Articular chondrocyte of knee joint (primary cell): Measurements from ENCODE around the gene LENEP. TPM values are rescaled to one million over a fixed set of nuclear protein-coding genes. Genes with fewer than 3 reads are reported as not detected.

Source experiments
- small RNA-seq: library from RNA; depleted of rRNA; stranded (forward); fragments of <200 nt; gene quantifications from one replicate; pipeline ENCODE3, GENCODE V24; 2012
- total RNA-seq: library from RNA; depleted of rRNA; stranded (reverse); fragments of >200 nt; gene quantifications from 2 replicates; pipeline ENCODE4 v1.2.3, GENCODE V29; 2012

Gene LENEP, protein sequence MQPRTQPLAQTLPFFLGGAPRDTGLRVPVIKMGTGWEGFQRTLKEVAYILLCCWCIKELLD
- not detected in 2 replicates for total RNA-seq

DNA sequence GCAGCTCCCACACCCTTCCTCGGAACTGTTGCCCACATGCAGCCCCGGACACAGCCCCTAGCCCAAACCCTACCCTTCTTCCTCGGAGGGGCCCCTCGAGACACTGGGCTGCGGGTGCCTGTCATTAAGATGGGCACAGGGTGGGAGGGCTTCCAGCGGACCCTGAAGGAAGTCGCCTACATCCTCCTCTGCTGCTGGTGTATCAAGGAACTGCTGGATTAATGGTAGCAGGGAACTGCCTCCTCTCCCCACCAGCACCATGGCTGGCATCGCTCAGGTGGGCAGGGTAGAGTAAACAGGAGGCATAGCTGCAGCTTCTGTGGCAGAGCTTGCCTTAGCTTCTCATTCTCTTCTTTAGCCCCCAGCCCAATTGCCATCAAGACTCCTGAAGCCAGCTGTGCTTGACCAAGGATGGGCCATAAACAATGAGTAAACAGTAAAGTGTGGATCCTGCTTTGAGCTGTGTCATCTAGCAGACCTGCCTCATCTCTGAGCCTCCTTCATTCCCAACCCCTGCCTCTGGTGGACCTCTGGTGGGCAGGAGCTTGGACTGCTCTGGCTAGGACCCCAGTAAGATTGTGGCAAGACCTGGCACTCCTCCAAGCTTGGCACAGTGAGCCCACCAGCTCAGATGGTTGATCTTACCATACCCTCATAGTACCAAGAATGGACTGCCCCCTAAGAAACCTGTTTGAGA lies at the start of gene LENEP:
TSS of gene LENEP (plus strand) at position 15 of the 697 bp plus-strand sequence. CDS start at position 37, 22 bp downstream.

DNA sequence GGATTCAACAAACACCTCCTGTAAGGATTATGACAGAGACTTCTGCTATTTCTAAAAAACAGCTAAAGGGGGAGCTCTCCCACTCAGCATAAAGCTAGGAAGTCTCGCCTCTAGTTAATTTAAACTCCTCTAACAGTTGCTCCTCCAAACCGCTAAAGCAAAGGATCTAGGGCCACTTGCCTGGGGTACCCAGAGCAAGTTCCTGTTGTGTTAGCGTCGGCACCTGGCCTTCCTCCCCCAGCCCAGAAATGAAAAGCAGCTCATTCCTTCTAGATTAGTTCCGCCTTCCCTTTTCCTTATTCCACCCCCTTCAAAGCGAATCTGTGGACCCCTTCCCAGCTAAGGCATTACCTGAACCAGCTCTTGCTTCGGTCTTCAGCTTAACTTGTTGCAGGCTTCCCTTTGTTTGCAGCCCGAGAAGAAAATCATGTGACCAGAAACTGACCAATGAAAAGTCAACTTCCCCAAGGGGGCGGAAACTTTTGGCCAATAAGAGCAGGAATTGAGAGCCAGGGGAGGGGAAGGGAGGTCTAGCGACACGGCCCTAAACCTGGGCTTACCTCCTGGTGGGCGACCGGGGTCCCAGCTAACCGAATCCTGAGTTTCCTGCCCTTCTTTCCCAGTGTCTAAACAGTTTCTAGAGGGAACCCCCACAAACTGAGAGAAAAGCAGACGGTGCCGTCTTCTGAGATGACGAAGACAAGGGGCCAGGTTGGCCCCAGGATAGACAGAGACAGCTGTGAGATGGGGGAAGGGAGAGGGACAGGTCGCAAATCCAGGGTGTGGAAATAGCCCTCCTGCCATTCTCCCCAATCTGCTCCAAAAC lies 37.5 kb upstream of the LENEP start, which contains the start of gene PBXIP1:
TSS of gene PBXIP1 (minus strand) at position 382 of the 826 bp plus-strand sequence. CDS start 2,378 bp downstream, outside the sequence.

DNA sequence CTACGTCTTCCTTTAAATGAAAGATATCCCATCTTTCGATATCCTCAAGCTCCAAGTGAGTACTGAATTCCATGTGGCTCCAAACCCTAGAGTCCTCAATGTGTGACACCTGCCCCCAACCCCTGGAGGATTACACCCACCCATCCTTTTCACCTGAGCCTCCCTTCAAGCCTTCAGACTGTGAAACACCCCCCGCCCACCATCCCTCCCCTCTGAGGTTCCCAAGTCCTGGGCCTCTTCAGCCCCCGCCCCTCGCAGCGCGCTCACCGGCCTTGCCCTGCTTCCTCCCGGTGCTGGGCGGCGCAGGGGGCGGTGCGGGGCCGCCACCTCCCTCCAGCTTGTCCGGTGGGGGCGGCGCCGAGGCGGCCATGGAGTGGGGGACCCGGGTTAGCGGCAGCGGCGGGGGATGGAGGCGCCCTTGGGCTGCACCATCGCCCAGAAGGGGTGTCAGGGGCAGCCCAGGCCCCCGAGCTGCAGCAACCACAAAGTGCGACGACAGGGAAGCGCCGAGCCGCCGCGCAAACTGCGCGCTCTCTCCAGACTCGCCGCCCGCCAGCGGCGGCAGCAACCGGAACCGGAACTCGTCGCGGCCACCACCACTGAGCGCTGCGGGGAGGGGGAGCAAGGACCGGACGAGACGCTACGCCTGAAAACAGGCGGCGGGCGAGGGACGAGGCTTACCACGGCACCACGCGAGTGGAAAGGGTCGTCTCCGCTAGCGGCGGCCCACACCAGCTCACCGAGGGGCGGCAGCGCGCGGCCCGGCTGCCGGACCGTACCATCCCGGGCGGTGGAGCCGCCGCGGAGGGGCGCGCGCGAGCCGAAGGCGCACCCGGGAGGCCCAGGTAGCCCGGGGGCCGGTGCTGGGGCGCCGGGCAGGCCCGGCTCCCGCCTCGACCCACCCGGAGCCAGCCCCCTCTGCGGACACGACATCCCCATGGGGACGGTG lies 31.9 kb upstream of the LENEP start, which contains the start of gene PYGO2:
TSS of gene PYGO2 (minus strand) at position 576 of the 949 bp plus-strand sequence. CDS start at position 370, 206 bp downstream.

DNA sequence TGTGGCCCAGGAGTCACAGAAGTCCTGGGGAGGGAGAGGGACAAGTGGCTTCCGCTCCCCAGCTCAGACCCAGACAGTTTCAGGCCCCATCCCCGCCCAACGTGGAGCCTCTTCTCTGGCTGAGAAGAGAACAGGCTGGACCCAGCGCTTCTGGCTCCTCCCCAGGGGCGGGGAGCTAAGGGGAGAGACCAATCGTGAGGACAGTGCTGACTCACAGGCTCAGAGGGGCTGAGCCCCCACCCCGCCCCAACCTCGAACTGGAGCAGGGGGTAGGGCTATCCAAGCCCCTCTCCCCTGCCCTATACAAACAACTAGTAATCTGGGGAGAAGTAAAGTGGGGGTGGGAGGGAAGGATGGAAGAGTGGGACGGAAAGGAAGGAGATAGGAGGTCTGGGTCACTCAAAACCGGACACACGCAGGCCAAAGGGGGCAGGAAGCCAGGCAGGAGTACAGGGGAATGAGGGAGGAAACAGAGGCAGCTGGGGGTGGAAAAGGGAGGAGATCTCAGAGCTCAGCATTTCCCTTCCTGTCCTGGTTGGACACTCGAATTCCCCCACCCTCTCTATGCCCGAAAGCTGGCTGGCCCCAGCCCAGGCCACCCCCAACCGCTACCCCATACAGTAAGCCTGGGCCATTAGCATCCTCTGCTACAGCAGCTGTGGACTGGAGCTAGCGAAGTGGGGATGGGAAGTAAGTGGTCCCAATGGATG lies 22.6 kb upstream of the LENEP start, which contains the start of gene SHC1:
TSS of gene SHC1 (minus strand) at position 117 of the 710 bp plus-strand sequence. CDS start 221 bp downstream, outside the sequence.

DNA sequence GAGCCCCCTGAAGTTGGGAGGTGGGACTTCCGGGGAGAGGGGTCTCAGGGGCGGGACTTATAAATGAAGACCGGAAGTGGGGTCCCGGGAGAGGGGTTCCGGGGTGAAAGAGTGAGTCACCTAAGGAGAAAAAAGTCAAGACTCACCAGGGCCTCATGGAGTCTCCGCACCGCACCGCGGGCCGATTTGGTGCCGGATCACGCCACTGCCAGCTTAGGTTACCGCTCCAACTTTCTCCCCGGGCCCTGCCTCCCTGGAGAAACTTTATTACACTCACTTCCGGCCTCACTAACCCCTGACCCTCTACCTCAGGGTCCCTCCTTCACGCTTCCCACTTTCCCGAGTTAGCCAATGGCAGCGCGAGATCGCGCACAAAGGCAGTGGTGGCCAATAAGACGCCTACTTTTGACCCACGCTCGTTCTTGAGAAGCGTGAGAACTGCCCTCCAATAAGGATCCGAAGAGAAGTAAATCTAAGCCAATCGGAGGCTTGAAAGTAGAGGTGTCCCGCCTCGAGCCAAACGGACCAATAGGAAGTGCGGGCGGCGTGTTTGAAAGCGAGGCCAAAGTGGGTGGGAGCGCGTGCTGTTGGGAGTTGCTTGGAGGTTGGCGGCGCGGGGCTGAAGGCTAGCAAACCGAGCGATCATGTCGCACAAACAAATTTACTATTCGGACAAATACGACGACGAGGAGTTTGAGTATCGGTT lies 19.1 kb upstream of the LENEP start, which contains the start of gene CKS1B:
TSS of gene CKS1B (plus strand) at position 580 of the 706 bp plus-strand sequence. CDS start at position 645, 65 bp downstream.

DNA sequence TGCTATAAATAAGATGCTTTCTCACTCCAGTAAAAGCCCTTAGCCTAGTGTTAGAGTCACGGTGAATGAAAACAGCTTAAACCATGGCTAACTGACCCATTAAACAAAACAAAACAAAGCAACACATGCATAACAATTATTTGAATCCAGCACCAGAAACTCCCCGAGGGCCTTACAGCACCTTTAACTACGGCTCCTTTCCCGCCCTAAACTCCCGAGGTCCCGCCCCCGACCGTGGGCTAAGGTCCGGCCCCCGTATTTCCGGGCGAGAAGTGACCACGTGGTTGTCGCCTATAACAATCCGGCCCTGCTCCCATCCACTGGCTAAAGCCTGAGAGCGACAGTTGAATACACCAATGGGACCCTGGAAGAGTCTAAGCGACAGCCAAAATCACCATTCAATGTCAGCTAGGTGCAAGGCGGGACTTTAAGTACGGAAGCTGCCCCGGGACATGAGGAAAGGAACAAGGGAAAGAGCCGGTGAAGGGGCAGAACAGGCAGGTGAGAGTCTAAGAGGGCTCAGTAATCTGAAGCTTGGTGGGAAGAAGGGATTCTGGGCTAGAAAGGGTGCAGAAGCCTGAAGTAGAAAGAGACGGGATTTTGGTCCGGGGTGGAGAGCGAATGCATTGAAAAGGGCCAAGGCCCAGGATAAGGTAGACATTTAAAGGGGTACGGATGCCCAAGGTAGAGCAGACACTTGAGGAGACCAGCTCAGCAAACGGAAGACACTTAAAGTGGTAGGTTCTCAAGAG lies 10.3 kb upstream of the LENEP start, which contains the start of gene FLAD1:
TSS of gene FLAD1 (plus strand) at position 448 of the 752 bp plus-strand sequence. CDS start 351 bp downstream, outside the sequence.

DNA sequence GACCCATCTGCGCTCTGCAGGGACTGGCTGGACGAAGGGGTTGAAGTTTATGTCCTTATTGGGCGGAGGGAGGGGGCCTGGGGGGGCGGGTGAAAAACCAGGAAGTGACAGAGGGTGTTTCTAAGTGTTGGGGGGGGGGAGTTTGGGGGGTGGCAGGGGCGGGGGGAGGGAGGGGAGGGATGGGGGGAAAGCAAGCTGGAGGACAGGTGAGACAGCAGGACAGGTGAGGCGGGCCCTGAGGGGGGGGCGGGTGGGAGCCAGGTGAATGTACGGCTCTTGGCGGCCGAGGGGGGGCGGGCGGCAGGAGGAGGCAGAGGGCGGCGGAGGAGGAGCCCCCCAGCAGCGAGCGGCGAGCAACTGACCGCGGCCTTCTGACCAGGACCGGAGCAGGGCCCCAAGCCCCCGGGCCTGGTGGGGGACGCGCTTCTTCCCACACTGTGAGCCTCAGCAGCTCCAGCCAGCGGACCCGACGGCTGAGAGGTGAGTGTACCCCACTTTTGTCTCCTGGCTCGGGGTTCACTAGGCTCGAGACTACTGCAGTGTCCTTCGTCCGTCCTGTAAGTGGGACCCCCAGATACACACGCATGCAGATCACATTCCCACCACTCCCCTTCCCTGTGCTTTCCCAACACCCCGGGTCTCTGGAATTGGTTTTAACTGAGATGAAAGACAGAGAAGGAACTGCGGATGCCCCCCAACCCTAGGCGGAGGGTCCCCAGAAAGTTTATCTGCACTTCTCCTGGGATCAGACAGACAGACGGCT lies 9.3 kb downstream of the LENEP start, which contains the start of gene ZBTB7B:
TSS of gene ZBTB7B (plus strand) at position 339 of the 763 bp plus-strand sequence. CDS start 11,859 bp downstream, outside the sequence.

DNA sequence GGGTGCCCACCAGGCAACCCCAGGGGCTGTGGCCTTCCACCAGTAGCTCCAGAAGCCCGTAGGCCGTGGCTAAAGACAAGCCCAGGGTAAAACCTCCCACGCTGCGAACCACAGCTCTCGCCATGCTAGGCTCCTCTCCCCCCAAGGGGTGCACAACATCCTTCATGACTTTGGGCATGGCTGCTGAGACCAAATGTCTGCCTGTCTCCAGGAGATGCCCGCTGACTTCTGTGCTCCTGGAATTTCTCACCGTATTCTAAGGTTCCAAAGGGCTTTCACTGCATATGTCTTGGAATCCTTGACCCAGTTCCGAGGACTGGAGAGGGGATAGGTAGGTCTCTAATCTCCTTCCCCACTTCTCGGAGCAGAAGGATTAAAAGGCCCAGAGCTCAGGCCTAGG lies 40.1 kb downstream of the LENEP start, which contains the start of the genes DCST1 and DCST2:
TSS of gene DCST1 (plus strand) at position 301 of the 400 bp plus-strand sequence. CDS start 213 bp downstream, outside the sequence.
TSS of gene DCST2 (minus strand) at position 258 of the 400 bp plus-strand sequence. CDS start at position 178, 80 bp downstream.

Small RNAs within 50 kb of the gene (small RNA-seq; reads per million reads assigned to genes)
- gene MIR4258 (not detected), gene RF00017 (not detected)

Other genes with a start within 250 kb of the LENEP start
- under 0.01 and 0.11 TPM in 2 replicates for gene KCNN3, start 123.3 kb upstream of the LENEP start, total RNA-seq
- gene PMVK, start 56.9 kb upstream of the LENEP start, total RNA-seq = 8.4 and 9.5 TPM in 2 replicates
- gene PBXIP1, start 37.5 kb upstream of the LENEP start, total RNA-seq = 35.8 and 36.8 TPM in 2 replicates
- 11.6 and 13.8 TPM in 2 replicates for gene PYGO2, start 31.8 kb upstream of the LENEP start, total RNA-seq
- gene SHC1, start 22.8 kb upstream of the LENEP start, total RNA-seq = 211 and 219 TPM in 2 replicates
- gene CKS1B, start 18.9 kb upstream of the LENEP start, total RNA-seq = 31.5 and 40.9 TPM in 2 replicates
- 13.1 and 13.6 TPM in 2 replicates for gene FLAD1, start 10.2 kb upstream of the LENEP start, total RNA-seq
- 14.4 and 20.6 TPM in 2 replicates for gene ZBTB7B, start 9.2 kb downstream of the LENEP start, total RNA-seq
- 0.11 TPM in 1 of 2 replicates, not detected in the other for gene DCST2, start 40.2 kb downstream of the LENEP start, total RNA-seq
- not detected in 2 replicates for gene DCST1, start 40.2 kb downstream of the LENEP start, total RNA-seq
- gene ADAM15, start 57.7 kb downstream of the LENEP start, total RNA-seq = 82.4 and 87.7 TPM in 2 replicates
- 3.0 and 3.7 TPM in 2 replicates for gene EFNA4, start 70.2 kb downstream of the LENEP start, total RNA-seq
- 0.65 and 1.6 TPM in 2 replicates for gene EFNA3, start 85.3 kb downstream of the LENEP start, total RNA-seq
- 1.9 and 5.2 TPM in 2 replicates for gene EFNA1, start 134.3 kb downstream of the LENEP start, total RNA-seq
- 37.9 and 46.4 TPM in 2 replicates for gene SLC50A1, start 142.3 kb downstream of the LENEP start, total RNA-seq
- 19.2 and 39.6 TPM in 2 replicates for gene DPM3, start 146.9 kb downstream of the LENEP start, total RNA-seq
- 96.1 and 111 TPM in 2 replicates for gene KRTCAP2, start 179.7 kb downstream of the LENEP start, total RNA-seq
- gene TRIM46, start 180.3 kb downstream of the LENEP start, total RNA-seq = 2.0 and 3.5 TPM in 2 replicates
- gene THBS3, start 214.3 kb downstream of the LENEP start, total RNA-seq = 47.7 and 72.1 TPM in 2 replicates
- 33.8 and 37.4 TPM in 2 replicates for gene MTX1, start 215.1 kb downstream of the LENEP start, total RNA-seq